DND-41 (cell line): ENCODE results near the gene TSPYL6.

Experiments used
- ATAC-seq: fragments of 200-7000 bp; cut with Tn5 transposase; 3 replicates; pipeline ENCODE4 v1.9.1; 2021; ENCODE audit warnings: low read depth; ENCODE audit not compliant: insufficient read depth
- DNase-seq: peaks from one replicate; pipeline ENCODE4 v3.0.0-alpha.2; 2020
- H2AFZ ChIP-seq: 2 replicates; pipeline ENCODE4 v1.6.0; 2012; ENCODE audit warnings: low read depth, low read length
- H3K27ac ChIP-seq: 2 replicates; pipeline ENCODE4 v1.5.1; 2012; ENCODE audit warnings: low read length, inconsistent platforms
- H3K27me3 ChIP-seq: fragments of 200-600 bp; sonication (generic); 2 replicates; pipeline ENCODE4 v1.6.0; 2012; ENCODE audit warnings: low read length, mild to moderate bottlenecking, inconsistent platforms; ENCODE audit not compliant: insufficient read depth, poor library complexity
- H3K36me3 ChIP-seq: 2 replicates; pipeline ENCODE4 v1.5.1; 2012; ENCODE audit warnings: low read length, inconsistent platforms; ENCODE audit not compliant: insufficient read depth
- H3K4me1 ChIP-seq: 2 replicates; pipeline ENCODE4 v1.5.1; 2012; ENCODE audit warnings: mild to moderate bottlenecking, low read length; ENCODE audit not compliant: insufficient read depth
- H3K4me2 ChIP-seq: 2 replicates; pipeline ENCODE4 v1.6.0; 2012; ENCODE audit warnings: mild to moderate bottlenecking, moderate library complexity, low read length, inconsistent platforms; ENCODE audit not compliant: insufficient read depth
- H3K4me3 ChIP-seq, 2 experiments: fragments of 200-600 bp in 1 of 2; shearing (Covaris generic) in 1 of 2; 2 replicates each; pipeline ENCODE4 v1.5.1; 2012 to 2016; ENCODE audit warnings: inconsistent platforms in 2 of 2, low read length in 2 of 2, mild to moderate bottlenecking in 2 of 2, low read depth in 1 of 2, moderate library complexity in 1 of 2
- H3K79me2 ChIP-seq: 2 replicates; pipeline ENCODE4 v1.6.0; 2012; ENCODE audit warnings: low read length, inconsistent platforms; ENCODE audit not compliant: insufficient read depth
- H3K9ac ChIP-seq: 2 replicates; pipeline ENCODE4 v1.6.0; 2012; ENCODE audit warnings: low read depth, mild to moderate bottlenecking, inconsistent platforms, low read length, moderate library complexity
- H3K9me3 ChIP-seq: 2 replicates; pipeline ENCODE4 v1.5.1; 2012; ENCODE audit warnings: low read length, moderate library complexity, mild to moderate bottlenecking, inconsistent platforms; ENCODE audit not compliant: insufficient read depth, severe bottlenecking
- H4K20me1 ChIP-seq: 2 replicates; pipeline ENCODE4 v1.6.0; 2012; ENCODE audit warnings: low read length; ENCODE audit not compliant: insufficient read depth
- EZH2 ChIP-seq: IDR thresholded peaks from 3 replicates; pipeline ENCODE4 v1.6.1; 2012; ENCODE audit warnings: borderline replicate concordance, low read depth, mild to moderate bottlenecking, moderate library complexity, low read length, inconsistent platforms; ENCODE audit not compliant: severe bottlenecking
- TF ChIP-seq, protein P1 (sequence below): IDR thresholded peaks from 2 replicates; pipeline ENCODE4 v1.5.1; 2012; ENCODE audit warnings: borderline replicate concordance, low read length, moderate library complexity, mild to moderate bottlenecking; ENCODE audit not compliant: poor library complexity, severe bottlenecking; ENCODE audit errors: extremely low read depth

Gene TSPYL6

DNA sequence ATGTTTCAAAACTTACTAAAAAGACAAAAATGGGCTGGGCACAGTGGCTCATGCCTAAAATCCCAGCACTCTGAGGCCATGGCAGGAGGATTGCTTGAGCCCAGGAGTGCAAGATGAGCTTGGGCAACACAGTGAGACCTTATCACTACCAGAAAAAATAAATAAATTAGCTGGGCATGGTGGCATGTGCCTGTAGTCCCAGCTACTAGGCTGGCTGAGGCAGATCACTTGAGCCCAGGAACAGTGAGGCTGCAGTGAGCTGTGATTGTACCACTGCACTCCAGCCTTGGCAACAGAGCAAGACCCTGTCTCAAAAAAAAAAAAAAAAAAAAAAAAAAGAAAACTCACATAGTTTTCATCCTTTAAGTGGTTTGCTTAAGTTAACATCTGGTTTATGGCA is 6.4 kb downstream of the TSPYL6 start:
- no peak overlapping the region for H3K4me3 ChIP-seq

DNA sequence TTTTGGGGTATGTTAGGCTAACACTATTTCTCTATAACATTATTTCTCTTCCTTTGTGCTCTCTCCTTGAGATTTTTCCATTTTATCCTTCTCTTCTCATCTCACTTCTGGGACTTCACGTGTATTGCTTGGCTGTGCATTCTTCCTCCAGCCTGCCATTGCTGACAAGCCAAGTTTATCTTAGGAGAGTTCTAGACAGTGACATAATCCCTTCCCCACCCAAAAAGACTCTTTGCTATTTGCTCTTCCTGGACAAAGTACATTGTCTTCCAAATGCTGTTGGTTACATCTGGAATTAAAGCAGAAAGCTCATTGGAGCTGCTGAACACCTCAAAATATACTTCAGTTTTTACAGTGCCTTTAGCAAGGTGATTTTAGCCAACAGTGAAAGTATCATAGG is 8.9 kb downstream of the TSPYL6 start:
- Histone ChIP-seq H3K36me3 (no peaks in the 10 kb centered on the region), H3K27ac (no peak overlapping the region), H2AFZ (no peak overlapping the region), H3K4me2 (no peak overlapping the region), H3K9me3 (no peaks in the 10 kb centered on the region), H3K27me3 (no peaks in the 10 kb centered on the region), H3K4me3 (no peak overlapping the region), H3K9ac (no peak overlapping the region), H4K20me1 (no peaks in the 10 kb centered on the region), H3K79me2 (no peaks in the 10 kb centered on the region), H3K4me1 (no peaks in the 10 kb centered on the region)
- ATAC-seq (no peak), DNase-seq (no peak)
- TF ChIP-seq, protein P1, sequence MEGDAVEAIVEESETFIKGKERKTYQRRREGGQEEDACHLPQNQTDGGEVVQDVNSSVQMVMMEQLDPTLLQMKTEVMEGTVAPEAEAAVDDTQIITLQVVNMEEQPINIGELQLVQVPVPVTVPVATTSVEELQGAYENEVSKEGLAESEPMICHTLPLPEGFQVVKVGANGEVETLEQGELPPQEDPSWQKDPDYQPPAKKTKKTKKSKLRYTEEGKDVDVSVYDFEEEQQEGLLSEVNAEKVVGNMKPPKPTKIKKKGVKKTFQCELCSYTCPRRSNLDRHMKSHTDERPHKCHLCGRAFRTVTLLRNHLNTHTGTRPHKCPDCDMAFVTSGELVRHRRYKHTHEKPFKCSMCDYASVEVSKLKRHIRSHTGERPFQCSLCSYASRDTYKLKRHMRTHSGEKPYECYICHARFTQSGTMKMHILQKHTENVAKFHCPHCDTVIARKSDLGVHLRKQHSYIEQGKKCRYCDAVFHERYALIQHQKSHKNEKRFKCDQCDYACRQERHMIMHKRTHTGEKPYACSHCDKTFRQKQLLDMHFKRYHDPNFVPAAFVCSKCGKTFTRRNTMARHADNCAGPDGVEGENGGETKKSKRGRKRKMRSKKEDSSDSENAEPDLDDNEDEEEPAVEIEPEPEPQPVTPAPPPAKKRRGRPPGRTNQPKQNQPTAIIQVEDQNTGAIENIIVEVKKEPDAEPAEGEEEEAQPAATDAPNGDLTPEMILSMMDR: no peak
- no peak for TF ChIP-seq EZH2

More for the DNA sequence above, 6.4 kb downstream of the TSPYL6 start:
- H3K79me2 ChIP-seq: no peaks in the 10 kb centered on the region
- no peak for TF ChIP-seq EZH2
- TF ChIP-seq, protein P1: no peak
- H4K20me1 ChIP-seq: no peaks in the 10 kb centered on the region
- ATAC-seq (no peak), DNase-seq (no peak)
- no peaks in the 10 kb centered on the region for H3K36me3 ChIP-seq
- H3K9me3 ChIP-seq: no peaks in the 10 kb centered on the region
- no peaks in the 10 kb centered on the region for H3K27me3 ChIP-seq
- H2AFZ ChIP-seq: no peak overlapping the region
- no peaks in the 10 kb centered on the region for H3K4me1 ChIP-seq
- no peak overlapping the region for H3K4me2 ChIP-seq
- H3K9ac ChIP-seq: no peak overlapping the region
- H3K27ac ChIP-seq: no peak overlapping the region

DNA sequence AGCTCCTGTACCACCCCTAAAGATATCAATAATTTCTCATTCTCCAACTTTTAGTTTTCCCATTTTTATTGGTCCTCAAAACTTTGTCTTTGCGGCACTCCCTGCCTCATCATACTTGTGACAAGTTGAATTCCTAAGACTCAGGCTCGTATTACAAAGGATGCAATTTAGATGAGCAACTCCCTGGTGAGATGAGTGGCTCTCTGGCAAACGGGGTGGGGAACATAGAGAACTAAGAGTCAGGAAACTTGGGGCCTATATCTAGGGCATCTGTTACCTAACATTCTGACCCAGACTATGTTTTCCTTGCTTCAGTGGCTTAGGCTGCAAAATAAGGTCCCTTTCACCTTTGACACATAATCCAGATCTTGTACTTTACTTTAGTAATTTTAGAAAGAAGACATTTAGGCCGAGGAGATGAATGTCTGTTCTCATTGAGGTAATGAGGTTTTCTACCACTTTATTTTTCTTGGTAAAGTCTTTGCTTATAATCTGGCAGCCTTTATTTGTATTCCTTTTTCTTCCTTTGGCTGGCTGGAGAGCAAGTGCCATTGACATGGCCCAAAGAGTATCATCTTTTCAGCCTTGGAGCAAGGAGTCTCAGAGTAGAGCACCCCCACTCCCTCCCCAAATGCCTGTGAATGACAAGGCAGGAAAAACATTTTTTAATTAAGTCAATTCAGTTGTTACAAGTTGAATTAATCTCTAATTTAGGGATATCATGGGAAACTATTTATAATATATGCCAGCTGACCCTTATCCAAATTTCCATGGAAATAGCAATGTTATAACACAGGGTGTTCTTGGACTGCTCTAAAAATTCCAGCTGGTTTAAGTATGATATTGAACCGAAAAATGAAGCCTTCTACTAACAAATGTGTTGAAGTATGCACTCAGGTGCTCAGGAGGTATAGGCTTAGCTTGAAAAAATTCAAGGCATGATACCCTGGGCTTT is 15.2 kb downstream of the TSPYL6 start:
- no peaks in the 10 kb centered on the region for H3K4me1 ChIP-seq
- H3K27ac ChIP-seq: no peak overlapping the region
- no peaks in the 10 kb centered on the region for H4K20me1 ChIP-seq
- H3K27me3 ChIP-seq: no peaks in the 10 kb centered on the region
- no peak overlapping the region for H3K4me3 ChIP-seq
- H3K4me2 ChIP-seq: no peak overlapping the region
- TF ChIP-seq, protein P1: no peak
- no peak for TF ChIP-seq EZH2
- no peak for ATAC-seq
- H3K79me2 ChIP-seq: no peaks in the 10 kb centered on the region
- H3K36me3 ChIP-seq: no peaks in the 10 kb centered on the region
- no peak overlapping the region for H2AFZ ChIP-seq
- no peak overlapping the region for H3K9ac ChIP-seq
- H3K9me3 ChIP-seq: no peaks in the 10 kb centered on the region
- no peak for DNase-seq
